K562 (cell line): ENCODE measurements around the gene PTCH2. TPM values are rescaled to one million over a fixed set of nuclear protein-coding genes. Genes with fewer than 3 reads are reported as not detected.

Experiments used
- BRD9 ChIP-seq: fragments of 450-650 bp; IDR thresholded peaks from 2 replicates; pipeline ENCODE4 v1.6.1; 2018; ENCODE audit warnings: low read depth; ENCODE audit not compliant: partially characterized antibody
- EGR1 ChIP-seq: fragments of 450-650 bp; conservative IDR thresholded peaks from 2 replicates; pipeline ENCODE4 v1.6.1; 2017; ENCODE audit warnings: mild to moderate bottlenecking
- ELF1 ChIP-seq: fragments of 200-800 bp; sonication (Bioruptor generic); IDR thresholded peaks from 2 replicates; pipeline ENCODE4 v1.6.1; 2016; ENCODE audit warnings: missing genetic modification characterization, missing compliant biosample characterization
- ETV5 ChIP-seq: sonication (generic); formaldehyde crosslinking; IDR thresholded peaks from 2 replicates; pipeline ENCODE4 v1.4.0; 2020; ENCODE audit warnings: low read depth, mild to moderate bottlenecking, missing genetic modification reagents
- FOXO4 ChIP-seq: fragments of 450-650 bp; formaldehyde crosslinking; IDR thresholded peaks from 2 replicates; pipeline ENCODE4 v1.4.0; 2020; ENCODE audit warnings: mild to moderate bottlenecking, moderate library complexity
- HDAC1 ChIP-seq, 2 experiments: fragments of 450-650 bp; IDR thresholded peaks; 2 replicates each; pipeline ENCODE4 v1.6.1; 2016 to 2017; ENCODE audit warnings: inconsistent platforms in 1 of 2, mild to moderate bottlenecking in 1 of 2, moderate library complexity in 1 of 2
- HNRNPK ChIP-seq: fragments of 200-400 bp; formaldehyde crosslinking; IDR thresholded peaks from one replicate; pipeline ENCODE4 v1.6.1; 2018; ENCODE audit warnings: mild to moderate bottlenecking, low read depth, low read length; ENCODE audit not compliant: poor library complexity, severe bottlenecking
- KLF6 ChIP-seq: fragments of 250-450 bp; sonication (Bioruptor Pico); IDR thresholded peaks from 2 replicates; pipeline ENCODE4 v1.4.0; 2020; ENCODE audit warnings: mild to moderate bottlenecking, moderate library complexity, borderline replicate concordance
- RBFOX2 ChIP-seq: fragments of 200-400 bp; formaldehyde crosslinking; IDR thresholded peaks from 2 replicates; pipeline ENCODE4 v1.6.1; 2017; ENCODE audit warnings: low read depth, mild to moderate bottlenecking, low read length, moderate library complexity
- RFX5 ChIP-seq: IDR thresholded peaks from 2 replicates; pipeline ENCODE4 v1.6.1; 2011; ENCODE audit warnings: low read depth, mild to moderate bottlenecking, improper control_type of control experiment, low read length
- SIX5 ChIP-seq, 2 experiments: IDR thresholded peaks; 2 replicates each; pipeline ENCODE4 v1.6.1; 2011; ENCODE audit warnings: low read length in 2 of 2, borderline replicate concordance in 1 of 2, low read depth in 1 of 2, mild to moderate bottlenecking in 1 of 2, moderate library complexity in 1 of 2; ENCODE audit not compliant: insufficient read depth in 1 of 2
- TAL1 ChIP-seq: fragments of 450-650 bp; IDR thresholded peaks from 2 replicates; pipeline ENCODE4 v1.6.1; 2016; ENCODE audit warnings: mild to moderate bottlenecking
- TCF7L2 ChIP-seq: fragments of 150-350 bp; IDR thresholded peaks from 2 replicates; pipeline ENCODE4 v1.6.1; 2016; ENCODE audit warnings: low read depth, mild to moderate bottlenecking, low read length, moderate library complexity
- ZNF384 ChIP-seq: IDR thresholded peaks from 2 replicates; pipeline ENCODE4 v1.6.1; 2012; ENCODE audit warnings: low read depth, low read length, improper control_type of control experiment
- ZNF445 ChIP-seq: fragments of 250-450 bp; sonication (Bioruptor Pico); IDR thresholded peaks from 2 replicates; pipeline ENCODE4 v1.4.0; 2020; ENCODE audit warnings: low read depth, mild to moderate bottlenecking, moderate library complexity
- ZNF449 ChIP-seq: fragments of 250-450 bp; sonication (Bioruptor Pico); IDR thresholded peaks from 2 replicates; pipeline ENCODE4 v1.8.0; 2022; ENCODE audit warnings: moderate library complexity, mild to moderate bottlenecking, inconsistent platforms
- ZNF57 ChIP-seq: fragments of 450-650 bp; formaldehyde crosslinking; IDR thresholded peaks from 2 replicates; pipeline ENCODE4 v1.4.0; 2020; ENCODE audit warnings: mild to moderate bottlenecking, moderate library complexity
- ZNF766 ChIP-seq: fragments of 200-800 bp; sonication (Bioruptor generic); conservative IDR thresholded peaks from 2 replicates; pipeline ENCODE4 v1.6.1; 2016; ENCODE audit warnings: missing genetic modification characterization, missing compliant biosample characterization
- ZNF778 ChIP-seq: fragments of 450-650 bp; formaldehyde crosslinking; IDR thresholded peaks from 2 replicates; pipeline ENCODE4 v1.4.0; 2020; ENCODE audit warnings: mild to moderate bottlenecking, moderate library complexity
- polyA plus RNA-seq, 8 experiments: library from polyadenylated mRNA; depleted of rRNA in 4 of 8; stranded (reverse) in 5 of 8; unstranded in 3 of 8; fragments of >200 nt; fragmentation: Nextera tagmentation in 2 of 8; fragmentation: Illumina TruSeq in 1 of 8; extraction: Ambion mirVana in 2 of 8; extraction: Trizol in 1 of 8; gene quantifications; 2 replicates each; pipeline versions ENCODE4 v1.2.1 to v1.2.3, GENCODE V29; 2011 to 2014; ENCODE audit warnings: inconsistent platforms in 1 of 8, missing spikeins in 1 of 8
- total RNA-seq, 7 experiments: library from RNA; depleted of rRNA in 6 of 7; stranded (reverse); fragments of >200 nt in 6 of 7; fragmentation: Illumina TruSeq in 2 of 7; extraction: Trizol in 2 of 7; gene quantifications; 2 replicates each; pipeline versions ENCODE4 v1.2.1 to v1.2.3, GENCODE V29; 2011 to 2021; ENCODE audit warnings: low replicate concordance in 1 of 7
- TF ChIP-seq, protein P1 (sequence below): fragments of 200-800 bp; sonication (Bioruptor generic); IDR thresholded peaks from 2 replicates; pipeline ENCODE4 v1.6.1; 2017; ENCODE audit warnings: missing genetic modification characterization, missing compliant biosample characterization
- TF ChIP-seq, protein P2 (sequence below), 2 experiments: fragments of 450-650 bp; conservative IDR thresholded peaks; 2 replicates each; pipeline ENCODE4 v1.6.1; 2017; ENCODE audit warnings: mild to moderate bottlenecking in 2 of 2, moderate library complexity in 2 of 2

Gene PTCH2
- total and polyA plus RNA-seq, 9 of the 15 experiments (the other 6 are each of a cell fraction or from before 2014, with no cell fraction given) = 0.15 to 27.3 (median 0.48) TPM; not detected in 1

- TF ChIP-seq RFX5 (no peak), FOXO4 (0 out of 2 replicates have a peak, but pooled peaks have one; percentile 44), ELF1 (tag) (no peak), KLF6 (CRISPR knock-in tag) (no peak), TCF7L2 (no peak), SIX5 (IDR thresholded peaks at IDR 0.05; ENCODE audit: borderline replicate concordance in 1 of 2, insufficient read depth in 1 of 2, low read depth in 1 of 2, low read length in 2 of 2) (no peak), ZNF778 (CRISPR knock-in tag) (no peak), ZNF384 (peak; percentile 44; the same call in 1 of the 2 replicates), ETV5 (CRISPR knock-in tag) (0 out of 2 replicates have a peak, but pooled peaks have one; percentile 36), TAL1 (no peak), EGR1 (peak; percentile 85), BRD9 (no peak), ZNF449 (CRISPR knock-in tag) (0 out of 2 replicates have a peak, but pooled peaks have one; percentile 1), ZNF445 (CRISPR knock-in tag) (no peak), ZNF57 (CRISPR knock-in tag) (no peak), HDAC1 (IDR thresholded peaks at IDR 0.05) (peak in 1 of 2 experiments; percentile 11; a peak in 1 of 4 replicates), RBFOX2 (no peak), ZNF766 (CRISPR knock-in tag) (no peak; the same call in 1 of the 2 replicates), HNRNPK (no peak)
- TF ChIP-seq, protein P1, sequence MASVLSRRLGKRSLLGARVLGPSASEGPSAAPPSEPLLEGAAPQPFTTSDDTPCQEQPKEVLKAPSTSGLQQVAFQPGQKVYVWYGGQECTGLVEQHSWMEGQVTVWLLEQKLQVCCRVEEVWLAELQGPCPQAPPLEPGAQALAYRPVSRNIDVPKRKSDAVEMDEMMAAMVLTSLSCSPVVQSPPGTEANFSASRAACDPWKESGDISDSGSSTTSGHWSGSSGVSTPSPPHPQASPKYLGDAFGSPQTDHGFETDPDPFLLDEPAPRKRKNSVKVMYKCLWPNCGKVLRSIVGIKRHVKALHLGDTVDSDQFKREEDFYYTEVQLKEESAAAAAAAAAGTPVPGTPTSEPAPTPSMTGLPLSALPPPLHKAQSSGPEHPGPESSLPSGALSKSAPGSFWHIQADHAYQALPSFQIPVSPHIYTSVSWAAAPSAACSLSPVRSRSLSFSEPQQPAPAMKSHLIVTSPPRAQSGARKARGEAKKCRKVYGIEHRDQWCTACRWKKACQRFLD (CRISPR knock-in tag) = peak; percentile 60
- TF ChIP-seq, protein P2, sequence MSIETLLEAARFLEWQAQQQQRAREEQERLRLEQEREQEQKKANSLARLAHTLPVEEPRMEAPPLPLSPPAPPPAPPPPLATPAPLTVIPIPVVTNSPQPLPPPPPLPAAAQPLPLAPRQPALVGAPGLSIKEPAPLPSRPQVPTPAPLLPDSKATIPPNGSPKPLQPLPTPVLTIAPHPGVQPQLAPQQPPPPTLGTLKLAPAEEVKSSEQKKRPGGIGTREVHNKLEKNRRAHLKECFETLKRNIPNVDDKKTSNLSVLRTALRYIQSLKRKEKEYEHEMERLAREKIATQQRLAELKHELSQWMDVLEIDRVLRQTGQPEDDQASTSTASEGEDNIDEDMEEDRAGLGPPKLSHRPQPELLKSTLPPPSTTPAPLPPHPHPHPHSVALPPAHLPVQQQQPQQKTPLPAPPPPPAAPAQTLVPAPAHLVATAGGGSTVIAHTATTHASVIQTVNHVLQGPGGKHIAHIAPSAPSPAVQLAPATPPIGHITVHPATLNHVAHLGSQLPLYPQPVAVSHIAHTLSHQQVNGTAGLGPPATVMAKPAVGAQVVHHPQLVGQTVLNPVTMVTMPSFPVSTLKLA (conservative IDR thresholded peaks at IDR 0.05) = 0 out of 4 replicates have a peak, but pooled peaks of 1 of the 2 experiments have one; percentile 16
These were observed 33.8 kb downstream of the PTCH2 start (continued) for GRCh38 chr1:44808938-44809917.
